CD8-positive, alpha-beta memory T cell (primary cell): ENCODE measurements around the gene DOP1A. TPM values are rescaled to one million over a fixed set of nuclear protein-coding genes. Genes with fewer than 3 reads are reported as not detected.

ENCODE experiments used
- polyA plus RNA-seq: library from polyadenylated mRNA; unstranded; fragments of 300-500 nt; fragmentation: Illumina TruSeq; gene quantifications from one replicate; pipeline ENCODE4 v1.2.3, GENCODE V29; 2021
- total RNA-seq, 2 experiments: library from RNA; stranded (reverse); gene quantifications; one replicate each; pipeline ENCODE4 v1.2.3, GENCODE V29; 2021

The DOP1A gene
- total and polyA plus RNA-seq, 3 experiments from 2014 or later: 4.7 to 9.7 (median 8.5) TPM

Other genes starting within 250 kb of the DOP1A start
- 1 to 10 TPM; 6.3 to 8.1 TPM for gene UBE3D, start 1.8 kb upstream of the DOP1A start, total RNA-seq
- gene UBE3D, start 1.8 kb upstream of the DOP1A start, polyA plus RNA-seq: 3.9 TPM
- 10 to 100 TPM; 18.7 to 19.8 TPM for gene PGM3, start 125.6 kb downstream of the DOP1A start, total RNA-seq
- 10.8 TPM for gene PGM3, start 125.6 kb downstream of the DOP1A start, polyA plus RNA-seq
- 1 to 10 TPM; 1.3 TPM for gene RWDD2A, start 125.7 kb downstream of the DOP1A start, total RNA-seq
- 2.3 TPM for gene RWDD2A, start 125.7 kb downstream of the DOP1A start, polyA plus RNA-seq